GM03348 (cell line): ENCODE measurements around the gene PCK1.

Experiments
- DNase-seq: peaks from one replicate; pipeline ENCODE4 v3.0.0; 2012; ENCODE audit warnings: low spot score

The PCK1 gene

GRCh38 chr20:57605878-57606277, 45.0 kb downstream of the PCK1 start:
- no peak for DNase-seq

GRCh38 chr20:57608516-57608915, 47.6 kb downstream of the PCK1 start:
- DNase-seq = no peak

GRCh38 chr20:57609086-57609841, 48.4 kb downstream of the PCK1 start:
- DNase-seq = no peak

- no peak for DNase-seq
Measured at GRCh38 chr20:57609842-57610167, 48.9 kb downstream of the PCK1 start.

- no peak for DNase-seq
Measured at GRCh38 chr20:57610261-57610952, 49.5 kb downstream of the PCK1 start.

GRCh38 chr20:57611586-57612311, 50.8 kb downstream of the PCK1 start:
- DNase-seq = peak; percentile 1

GRCh38 chr20:57612436-57612835, 51.5 kb downstream of the PCK1 start:
- DNase-seq = no peak

- DNase-seq = no peak
Measured at GRCh38 chr20:57612916-57613315, 52.0 kb downstream of the PCK1 start.

- no peak for DNase-seq
Measured at GRCh38 chr20:57613481-57613921, 52.6 kb downstream of the PCK1 start.

GRCh38 chr20:57614490-57615444, 53.9 kb downstream of the PCK1 start:
- no peak for DNase-seq

- no peak for DNase-seq
Measured at GRCh38 chr20:57615445-57615811, 54.5 kb downstream of the PCK1 start.

GRCh38 chr20:57616143-57616951, 55.4 kb downstream of the PCK1 start:
- DNase-seq = no peak

- DNase-seq = no peak
Measured at GRCh38 chr20:57617079-57617795, 56.3 kb downstream of the PCK1 start.
